DMS79 (cell line): ENCODE results near the gene SLC22A4.

ENCODE experiments used
- DNase-seq: peaks from one replicate; lab custom pipeline; 2025; lab: John Stamatoyannopoulos, UW

SLC22A4 gene

DNA sequence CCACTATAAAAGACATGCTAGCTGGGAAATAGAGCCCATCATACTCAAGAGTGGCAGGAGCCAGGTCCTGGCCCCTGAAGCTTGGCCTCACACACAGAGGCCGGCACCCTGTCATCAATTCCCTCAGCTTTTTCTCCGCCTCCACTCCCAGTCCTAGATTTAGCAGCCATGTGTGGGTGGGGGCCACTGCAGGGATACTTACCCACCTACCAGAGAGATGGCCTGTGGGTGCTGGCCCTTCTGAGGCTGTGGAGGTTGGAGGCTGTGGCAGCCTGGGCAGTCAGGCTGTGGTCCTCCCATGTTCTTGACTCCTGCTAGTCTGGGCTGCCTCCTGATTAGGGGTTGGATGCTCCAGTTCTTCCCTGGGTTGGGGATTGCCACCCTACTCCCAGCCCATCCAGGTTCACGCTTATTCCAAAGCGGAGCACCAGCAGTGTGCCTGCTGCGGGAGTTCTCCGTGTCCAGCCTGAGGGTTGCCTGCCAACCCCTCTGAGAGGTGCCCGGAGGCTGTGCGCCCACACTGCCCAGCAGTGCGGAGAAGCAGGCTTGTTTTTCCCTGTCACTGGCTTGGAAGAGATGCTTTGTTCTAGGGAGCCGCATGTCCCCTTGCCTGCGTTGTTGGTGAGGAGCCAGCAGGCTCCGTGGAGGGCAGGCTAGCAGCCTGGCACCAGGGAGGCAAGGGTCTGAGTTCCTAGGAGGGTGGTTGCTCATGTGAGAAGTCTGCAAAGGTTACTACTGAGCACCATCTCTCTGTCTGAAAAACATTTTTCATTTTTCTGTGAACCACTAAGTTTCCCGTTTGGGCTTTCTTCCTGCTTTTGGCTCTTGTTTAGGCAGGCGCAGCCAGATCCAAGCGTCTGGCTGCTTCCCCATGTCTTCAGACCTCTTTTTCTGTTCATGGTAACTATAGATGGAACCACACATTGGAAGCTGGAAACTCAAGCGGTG, 82.8 kb downstream of the SLC22A4 start:
- DNase-seq: no peak

DNA sequence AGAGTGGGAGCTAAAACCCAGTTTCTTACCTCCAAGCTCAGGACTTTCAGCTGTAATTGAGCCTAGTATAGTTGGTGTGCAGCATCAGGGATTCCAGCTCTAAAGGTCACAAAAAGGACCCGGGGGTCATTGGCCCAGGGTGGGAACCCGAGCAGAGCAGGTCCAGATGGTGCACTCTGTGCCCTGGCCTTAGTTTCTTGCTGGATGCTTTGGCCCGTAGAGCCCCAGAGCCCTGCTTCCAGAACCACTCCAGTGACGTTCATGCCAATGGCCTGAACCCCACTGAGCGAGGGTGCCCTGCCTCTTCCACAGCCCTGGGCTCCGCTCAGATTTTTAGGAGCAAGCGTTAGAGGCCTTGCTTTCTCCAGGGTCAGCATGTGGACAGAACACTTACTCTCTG, 83.5 kb downstream of the SLC22A4 start:
- no peak for DNase-seq

DNA sequence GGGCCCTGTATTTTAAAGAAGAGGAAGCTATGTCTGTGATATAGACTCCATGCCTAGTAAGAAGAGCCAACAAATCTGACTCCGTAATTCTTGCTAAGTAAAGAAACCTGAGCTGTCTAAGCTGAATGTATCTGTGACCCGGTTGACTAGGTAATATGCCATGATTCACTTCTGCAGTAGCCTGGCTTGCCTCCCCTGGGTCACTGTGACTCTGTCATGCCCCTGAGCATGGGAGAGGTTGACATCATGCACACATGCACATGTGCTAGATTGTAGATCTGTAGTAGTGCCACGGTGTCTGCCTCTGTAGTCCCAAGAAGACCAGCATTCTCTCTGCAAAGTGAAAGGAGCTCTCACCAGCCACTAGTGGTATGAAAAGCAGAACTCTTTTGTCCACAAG, 84.4 kb downstream of the SLC22A4 start:
- no peak for DNase-seq

DNA sequence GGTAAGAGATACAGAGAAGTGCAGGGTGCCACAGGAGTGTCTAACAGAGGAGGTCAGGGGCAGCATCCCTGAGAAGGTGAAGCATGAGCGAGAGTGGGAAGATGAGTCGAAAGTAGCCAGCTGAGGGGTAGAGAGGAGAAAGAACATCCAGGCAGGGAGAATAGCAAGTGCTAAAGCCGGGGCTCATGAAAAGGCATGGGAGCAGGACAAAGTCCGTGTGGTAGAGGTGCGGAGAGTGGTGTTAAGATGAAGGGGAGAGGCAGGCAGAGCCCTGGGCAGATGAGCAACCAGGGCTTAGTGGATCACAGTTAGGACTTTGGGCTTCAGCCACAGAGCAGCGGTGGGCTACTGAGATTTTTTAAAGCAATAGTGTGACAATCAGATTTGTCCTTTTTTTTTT, 85.9 kb downstream of the SLC22A4 start:
- no peak for DNase-seq

DNA sequence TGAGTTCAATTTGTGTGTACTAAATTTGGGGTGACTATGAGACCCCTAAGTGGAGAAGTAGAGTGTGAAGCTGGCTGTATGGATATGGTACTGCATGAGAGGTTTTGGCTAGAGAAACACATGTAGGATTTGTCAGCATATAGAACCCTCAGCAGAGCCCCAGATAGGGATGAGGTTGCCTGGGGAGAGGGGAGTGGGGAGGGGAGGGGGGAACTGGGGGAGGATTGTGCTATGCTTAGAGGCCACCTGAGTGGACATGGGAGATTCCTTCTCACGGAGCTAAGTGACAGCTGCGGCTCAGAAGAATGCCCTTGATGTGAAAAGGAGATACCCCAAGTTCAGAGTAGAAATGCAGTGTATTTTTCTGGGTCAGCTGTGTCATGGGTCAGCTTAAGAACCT, 86.5 kb downstream of the SLC22A4 start:
- DNase-seq: no peak

DNA sequence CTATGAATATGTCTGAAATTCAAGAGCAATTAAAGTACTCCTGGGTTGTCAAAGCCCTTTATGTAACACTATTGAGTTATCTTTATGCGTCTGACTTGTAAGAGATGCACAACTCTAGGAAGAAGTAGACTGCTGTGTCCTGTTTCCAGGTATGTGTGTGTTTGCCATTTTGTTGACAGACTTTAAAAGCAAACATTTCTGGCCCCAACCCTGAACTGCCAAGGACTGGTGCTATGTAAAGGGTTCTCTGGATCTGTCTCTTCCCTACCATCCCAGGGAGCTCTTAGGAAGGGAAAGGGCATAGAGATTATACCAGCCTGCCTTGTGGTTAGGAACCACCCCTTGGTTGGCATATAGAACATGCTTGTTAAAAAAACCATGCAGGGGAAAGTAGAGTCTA, 87.4 kb downstream of the SLC22A4 start:
- DNase-seq: no peak

DNA sequence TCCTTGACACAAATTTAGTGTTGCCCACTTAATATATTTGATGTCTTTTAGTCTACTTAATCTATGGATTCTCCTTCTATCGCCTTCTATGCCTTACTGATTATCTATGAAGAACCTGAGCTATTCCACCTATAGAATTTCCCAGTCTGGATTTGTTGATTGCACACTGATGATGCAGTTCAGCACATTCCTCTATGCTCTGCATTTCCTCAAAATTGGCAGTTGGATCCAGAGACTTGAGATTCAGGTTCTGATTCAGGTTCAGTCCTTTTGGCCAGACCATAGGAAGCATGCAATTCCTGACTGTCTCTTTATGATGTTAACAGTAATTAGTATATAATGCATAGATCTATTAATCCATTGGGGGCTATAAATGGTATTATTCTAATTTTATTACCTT, 89.1 kb downstream of the SLC22A4 start:
- no peak for DNase-seq

DNA sequence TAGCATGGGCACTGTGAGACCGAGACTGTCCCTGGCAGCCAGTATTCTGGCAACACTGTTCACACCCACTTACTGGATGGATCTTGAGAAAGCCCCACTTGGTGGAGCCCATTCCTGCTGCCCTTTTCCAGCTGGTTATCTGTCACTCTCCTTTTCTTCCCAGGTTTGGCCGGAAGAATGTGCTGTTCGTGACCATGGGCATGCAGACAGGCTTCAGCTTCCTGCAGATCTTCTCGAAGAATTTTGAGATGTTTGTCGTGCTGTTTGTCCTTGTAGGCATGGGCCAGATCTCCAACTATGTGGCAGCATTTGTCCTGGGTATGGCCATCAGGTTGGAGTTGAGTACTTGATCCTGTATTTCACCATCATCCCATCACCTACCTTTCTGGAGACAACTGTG, 89.8 kb downstream of the SLC22A4 start:
- DNase-seq: no peak

DNA sequence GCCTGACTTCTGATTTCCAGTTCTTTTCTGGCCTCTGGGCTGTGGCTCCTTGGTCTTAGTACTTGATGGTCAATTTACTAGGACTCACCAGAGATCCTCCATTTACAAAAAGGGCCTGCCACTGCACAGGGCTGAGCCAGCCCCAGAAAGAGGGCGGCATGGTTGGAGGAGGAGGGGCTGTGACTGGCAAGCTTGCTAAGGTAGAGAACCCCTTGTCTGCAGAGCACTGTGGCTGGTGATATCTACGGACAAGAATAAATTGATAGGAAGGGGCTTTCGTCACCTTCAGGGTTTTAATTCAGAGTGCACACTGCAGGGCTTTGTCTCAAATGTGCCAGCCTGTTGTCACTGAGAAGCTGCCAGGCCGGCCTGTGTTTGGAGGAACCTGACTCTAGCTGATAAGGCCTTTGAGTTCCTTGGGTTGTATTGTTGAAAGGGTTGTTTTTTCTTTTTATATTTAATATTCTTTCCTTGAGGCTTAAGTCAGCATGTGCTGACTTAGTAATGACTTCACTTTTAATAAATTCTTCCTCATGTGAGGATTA, 90.4 kb downstream of the SLC22A4 start:
- no peak for DNase-seq

DNA sequence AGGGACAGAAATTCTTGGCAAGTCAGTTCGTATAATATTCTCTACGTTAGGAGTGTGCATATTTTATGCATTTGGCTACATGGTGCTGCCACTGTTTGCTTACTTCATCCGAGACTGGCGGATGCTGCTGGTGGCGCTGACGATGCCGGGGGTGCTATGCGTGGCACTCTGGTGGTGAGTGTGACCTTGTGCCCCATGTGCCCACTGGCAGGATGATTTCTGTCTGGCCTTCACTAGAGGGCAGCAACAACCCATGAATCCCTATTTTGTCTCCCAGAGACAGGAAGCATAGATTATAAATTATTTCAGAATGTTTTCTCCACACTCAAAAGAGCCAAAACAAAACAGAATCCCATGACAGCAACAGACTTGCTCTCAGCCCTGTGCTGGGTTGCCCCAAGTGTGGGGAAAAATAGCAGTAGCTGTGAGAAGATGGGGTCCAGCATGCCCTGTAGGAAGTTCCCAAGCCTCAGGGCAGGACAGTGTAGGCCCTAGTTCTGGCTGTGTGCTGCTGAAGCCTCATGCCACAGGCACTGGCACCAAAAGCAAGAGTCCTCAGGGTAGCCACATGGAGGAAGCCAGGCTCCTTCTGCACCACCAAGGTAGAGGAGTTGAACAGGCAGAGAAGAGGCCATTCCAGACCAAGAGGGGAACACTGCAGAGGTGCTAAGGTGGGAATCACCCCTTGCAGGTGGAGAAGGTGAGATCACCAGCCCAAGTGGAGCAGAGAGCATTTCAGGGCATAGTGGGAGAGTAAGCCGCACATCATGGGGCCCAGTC, 91.3 kb downstream of the SLC22A4 start:
- DNase-seq: peak; percentile 8

DNA sequence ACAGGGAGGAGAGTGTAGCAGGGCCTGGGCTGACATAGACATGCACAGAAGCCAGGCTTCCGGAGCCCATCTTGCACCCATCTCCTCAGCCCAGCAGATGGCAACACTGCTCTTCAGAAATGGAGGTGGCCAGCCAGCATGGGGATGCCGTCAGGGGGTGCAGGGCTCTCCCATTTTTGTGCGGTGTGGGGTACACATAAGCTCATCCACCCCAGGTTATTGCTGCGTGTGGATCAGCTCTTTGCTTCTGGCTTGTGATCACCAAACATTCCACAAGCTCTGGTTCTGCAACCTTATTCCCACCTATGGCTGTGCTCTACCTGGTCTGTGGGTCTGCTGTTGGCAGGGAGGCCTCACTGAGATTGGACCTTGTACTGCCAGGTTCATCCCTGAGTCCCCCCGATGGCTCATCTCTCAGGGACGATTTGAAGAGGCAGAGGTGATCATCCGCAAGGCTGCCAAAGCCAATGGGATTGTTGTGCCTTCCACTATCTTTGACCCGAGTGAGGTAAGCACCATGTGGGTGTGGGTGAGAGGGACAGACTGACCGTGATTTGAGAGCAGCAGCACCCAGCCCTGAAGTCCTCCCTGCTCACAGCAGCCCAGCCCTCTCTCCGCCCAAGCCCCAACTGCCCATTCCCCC, 92.6 kb downstream of the SLC22A4 start:
- peak; percentile 37 for DNase-seq

DNA sequence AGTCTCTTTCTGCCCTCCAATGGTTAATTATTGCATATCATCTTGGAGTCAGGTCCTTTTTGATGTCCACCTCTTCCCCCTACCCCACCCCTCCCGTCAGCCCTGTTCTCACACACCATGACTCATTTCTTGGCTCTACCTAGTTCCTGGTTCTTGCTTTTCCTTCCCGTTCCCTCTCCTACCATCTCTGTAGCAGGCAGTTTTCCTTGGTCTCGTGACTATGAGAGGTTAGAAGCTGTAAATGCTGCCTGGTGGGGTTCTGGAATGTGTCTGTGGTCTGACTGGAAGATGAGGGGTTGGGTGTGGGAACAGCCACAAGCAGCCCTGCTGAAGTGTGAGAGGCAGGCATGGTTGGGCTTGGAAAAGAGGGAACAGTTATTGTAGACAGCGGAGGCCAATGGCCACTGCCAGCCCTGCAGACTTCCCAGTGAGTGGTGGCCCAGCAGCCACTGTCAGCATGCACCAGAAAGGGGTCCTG, 93.5 kb downstream of the SLC22A4 start:
- peak; percentile 25 for DNase-seq

DNA sequence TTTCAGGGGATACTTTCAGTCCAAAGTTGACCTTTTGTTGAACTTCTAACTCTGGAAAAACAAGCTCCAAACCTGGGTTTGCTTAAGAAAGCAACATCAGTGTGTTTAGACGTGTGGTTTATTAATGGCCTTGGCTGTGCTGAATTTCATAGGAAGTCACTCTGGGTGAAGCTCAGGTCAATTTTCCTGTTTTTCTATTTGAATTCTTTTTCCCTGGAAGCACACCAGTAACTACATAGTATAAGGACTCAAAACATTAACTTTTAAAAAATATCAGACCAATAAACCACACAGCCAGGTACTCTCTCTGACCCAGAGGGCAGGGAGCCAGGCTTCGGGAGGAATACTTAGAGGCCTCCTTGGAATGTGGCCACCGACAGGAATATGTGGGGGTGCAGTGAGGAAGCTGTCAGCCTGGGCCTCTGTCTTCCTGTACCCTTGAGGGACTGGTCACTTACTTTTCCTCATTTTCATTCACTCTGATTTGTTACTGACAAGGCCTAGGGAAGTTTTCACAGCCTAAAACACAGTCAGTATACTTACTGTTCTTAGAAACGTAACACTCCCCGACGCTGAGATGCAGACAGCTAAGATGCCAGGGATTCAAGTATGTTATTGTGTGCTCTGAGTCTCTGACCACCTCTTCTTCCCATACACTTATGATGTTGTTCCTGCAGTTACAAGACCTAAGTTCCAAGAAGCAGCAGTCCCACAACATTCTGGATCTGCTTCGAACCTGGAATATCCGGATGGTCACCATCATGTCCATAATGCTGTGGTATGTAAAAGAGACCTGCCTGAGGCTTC, 94.3 kb downstream of the SLC22A4 start:
- no peak for DNase-seq

DNA sequence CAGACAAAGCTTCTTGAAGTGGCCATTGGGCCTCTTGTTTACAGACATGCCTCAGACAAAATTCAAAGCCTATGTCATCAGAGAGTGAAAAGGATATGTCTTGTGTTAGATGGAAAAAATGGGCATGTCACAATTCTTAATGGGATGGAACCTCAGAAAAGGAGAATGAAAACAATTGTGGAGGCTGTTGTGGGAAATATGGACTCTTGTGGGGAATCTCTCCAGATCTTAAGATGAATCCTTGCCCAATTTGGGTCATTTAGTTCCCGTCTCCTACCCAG, 94.8 kb downstream of the SLC22A4 start:
- no peak for DNase-seq

DNA sequence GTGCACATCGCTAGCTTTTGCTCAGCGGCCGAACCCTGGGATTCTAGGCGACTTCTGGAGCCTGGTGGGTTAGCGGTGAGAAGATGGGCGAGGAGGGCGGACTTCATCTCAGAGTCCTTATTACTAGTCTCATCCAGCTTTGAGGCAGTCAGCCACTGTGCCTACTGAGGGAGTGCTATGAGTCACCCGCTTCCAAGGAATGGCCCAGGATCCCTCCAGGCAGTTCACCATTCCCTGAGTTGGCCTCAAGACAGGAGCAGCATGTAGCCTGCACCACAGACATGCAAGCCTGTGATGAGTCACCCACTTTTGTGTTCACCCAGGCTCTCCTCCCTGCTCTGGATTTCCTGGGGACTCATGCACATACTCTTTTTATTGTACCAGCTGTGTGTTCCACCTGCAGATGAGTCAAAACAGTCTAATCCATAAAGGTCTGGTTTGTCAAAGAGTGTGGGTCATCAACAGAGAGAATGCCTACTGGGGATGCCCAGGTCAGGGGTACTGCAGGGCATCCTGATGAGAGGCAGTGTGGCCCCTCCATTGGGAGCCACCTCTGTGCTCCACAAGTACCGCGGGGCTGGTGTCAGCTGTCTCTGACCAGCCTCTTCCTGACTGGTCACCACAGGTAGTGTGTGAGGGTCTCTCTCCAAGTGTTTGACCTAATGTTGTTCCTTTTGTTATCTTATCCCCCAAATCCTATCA, 95.5 kb downstream of the SLC22A4 start:
- no peak for DNase-seq

DNA sequence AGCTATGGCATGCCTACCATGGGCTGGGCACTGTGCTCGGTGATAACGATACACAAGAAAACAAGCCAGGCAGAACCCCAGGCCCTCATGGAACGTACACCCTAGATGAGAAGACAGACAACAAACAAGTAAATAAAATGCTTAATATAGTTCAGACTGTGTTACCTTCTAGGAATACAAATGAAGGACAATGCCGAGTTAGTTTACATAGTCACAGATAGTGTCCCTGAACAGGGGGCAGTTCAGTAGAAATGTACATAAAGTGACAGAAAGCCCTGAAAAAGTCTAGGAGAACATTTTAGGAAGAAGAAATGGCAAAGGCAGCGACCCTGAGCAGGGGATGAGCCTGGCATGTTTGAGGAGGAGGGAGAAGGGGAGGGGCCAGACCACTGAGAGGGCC, 97.1 kb downstream of the SLC22A4 start:
- no peak for DNase-seq

DNA sequence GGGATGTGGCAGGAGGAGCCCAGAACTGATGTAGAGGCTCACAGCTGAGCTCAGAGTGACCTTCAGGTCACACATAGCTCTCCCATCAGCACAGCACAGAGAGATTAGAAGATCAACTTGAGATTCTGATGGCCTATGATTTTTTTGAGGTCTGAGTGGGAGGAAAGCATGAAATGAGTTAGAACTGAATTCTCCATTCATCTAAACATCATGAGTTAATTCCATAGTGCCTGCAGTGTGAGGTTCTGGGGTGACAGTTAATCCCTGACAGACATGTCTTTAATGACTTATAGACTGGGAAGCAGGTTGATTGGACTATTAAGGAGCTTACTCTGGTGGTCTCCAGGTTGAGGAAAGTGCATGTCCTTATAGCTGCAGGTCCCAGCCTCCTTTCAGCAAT, 97.7 kb downstream of the SLC22A4 start:
- DNase-seq: no peak

DNA sequence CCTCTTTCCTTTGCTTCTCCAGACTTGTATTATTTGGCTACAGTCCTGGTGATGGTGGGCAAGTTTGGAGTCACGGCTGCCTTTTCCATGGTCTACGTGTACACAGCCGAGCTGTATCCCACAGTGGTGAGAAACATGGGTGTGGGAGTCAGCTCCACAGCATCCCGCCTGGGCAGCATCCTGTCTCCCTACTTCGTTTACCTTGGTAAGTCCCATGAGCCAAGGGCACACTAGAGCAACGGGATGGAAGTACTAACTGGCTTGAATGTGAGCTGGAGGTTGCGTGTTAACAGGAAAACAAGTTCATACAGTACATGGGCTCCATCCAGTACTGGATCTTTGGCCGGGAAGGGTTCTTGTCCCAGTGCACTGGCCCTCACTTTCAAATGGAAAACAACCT, 98.2 kb downstream of the SLC22A4 start:
- no peak for DNase-seq

DNA sequence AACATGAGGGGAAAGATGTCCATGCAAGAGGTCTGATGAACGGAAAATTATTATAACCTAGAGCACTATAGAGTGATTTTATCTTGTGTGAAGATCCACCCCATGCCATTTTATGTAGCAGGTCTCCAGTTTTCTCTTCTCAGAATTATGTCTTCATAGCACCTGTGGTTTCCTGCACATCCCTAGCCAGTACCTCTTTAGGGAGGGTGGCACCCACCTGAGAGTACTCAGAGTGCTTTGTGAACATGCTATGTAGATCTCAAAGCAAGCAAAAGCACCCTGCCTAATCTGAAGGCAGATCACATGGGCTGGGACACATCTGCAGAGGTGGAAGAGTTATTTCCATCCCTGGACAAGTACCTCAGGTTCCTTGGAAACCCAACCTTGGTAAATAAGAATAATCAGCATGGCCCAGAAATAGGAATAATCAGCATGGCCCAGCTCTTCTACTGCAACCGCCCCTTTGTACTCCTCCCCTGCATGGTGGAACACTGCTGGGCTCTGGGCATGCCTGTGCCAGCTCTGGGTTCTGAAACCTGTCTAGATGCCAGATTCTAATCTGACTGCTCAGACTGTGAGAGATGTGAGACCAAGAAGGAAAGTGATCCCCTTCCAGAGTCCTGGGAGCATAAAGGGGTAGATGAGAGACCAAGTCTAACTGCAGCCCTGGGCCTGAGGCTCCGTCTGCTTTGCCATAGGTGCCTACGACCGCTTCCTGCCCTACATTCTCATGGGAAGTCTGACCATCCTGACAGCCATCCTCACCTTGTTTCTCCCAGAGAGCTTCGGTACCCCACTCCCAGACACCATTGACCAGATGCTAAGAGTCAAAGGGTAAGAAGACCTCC, 99.0 kb downstream of the SLC22A4 start:
- DNase-seq: no peak
